Measurements from ENCODE around the gene FBXW4.

FBXW4 gene

DNA sequence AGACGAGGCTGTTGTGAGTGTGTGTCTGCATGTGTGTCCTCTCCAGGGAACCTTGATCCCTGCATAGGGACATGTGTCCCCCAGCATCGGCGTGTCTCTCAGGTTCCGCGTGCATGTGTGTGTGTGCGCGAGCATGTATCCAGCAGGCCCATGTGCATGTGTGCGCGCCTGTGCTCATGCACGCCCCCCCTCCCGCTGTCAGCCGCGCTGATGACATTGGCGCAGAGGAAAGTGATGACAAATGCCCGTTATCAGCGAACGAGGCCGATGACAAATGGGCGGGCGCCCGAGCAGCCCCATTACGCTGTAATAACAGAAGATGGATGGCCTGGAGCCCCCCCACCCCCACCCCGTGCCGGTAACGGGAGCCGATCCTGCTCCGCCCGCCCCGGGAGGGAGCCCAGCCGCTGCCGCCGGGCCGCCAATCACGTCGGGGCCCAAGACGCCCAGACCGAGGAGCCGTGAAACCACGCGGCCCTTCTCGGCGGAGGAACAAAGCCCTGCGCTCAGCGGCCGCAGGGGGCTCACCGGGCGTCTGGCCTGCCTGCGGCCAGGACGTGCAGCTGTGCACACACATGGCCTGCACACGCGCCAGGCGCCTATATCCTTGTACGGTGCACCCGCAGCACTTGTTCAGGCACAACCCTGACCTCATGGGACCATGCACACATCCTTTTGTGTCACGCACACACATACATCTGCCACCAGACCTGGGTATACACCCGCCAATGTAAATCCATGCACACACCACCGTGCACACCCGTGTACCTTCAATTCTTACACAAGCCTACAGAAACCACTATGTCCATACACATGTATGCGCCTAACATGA, 128.4 kb downstream of the FBXW4 start:
- DNase-seq (ENCODE audit: low read depth, low spot score): no peak

DNA sequence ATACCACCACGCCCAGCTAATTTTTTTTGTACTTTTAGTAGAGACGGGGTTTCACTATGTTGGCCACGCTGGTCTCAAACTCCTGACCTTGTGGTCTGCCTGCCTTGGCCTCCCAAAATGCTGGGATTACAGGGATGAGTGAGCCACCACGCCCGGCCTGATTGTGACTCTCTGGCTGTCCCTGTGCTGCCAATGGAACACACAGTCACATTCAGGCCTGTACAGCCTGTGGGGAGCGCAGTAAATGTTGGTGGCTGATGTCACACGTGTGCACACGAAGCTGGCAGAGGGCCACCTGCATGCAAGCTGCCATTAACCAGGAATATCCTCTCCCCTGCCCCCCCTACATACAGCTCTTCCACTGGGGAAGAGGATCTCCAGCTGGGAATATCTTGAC, 129.0 kb downstream of the FBXW4 start:
- no peak for DNase-seq (ENCODE audit: low read depth, low spot score)

DNA sequence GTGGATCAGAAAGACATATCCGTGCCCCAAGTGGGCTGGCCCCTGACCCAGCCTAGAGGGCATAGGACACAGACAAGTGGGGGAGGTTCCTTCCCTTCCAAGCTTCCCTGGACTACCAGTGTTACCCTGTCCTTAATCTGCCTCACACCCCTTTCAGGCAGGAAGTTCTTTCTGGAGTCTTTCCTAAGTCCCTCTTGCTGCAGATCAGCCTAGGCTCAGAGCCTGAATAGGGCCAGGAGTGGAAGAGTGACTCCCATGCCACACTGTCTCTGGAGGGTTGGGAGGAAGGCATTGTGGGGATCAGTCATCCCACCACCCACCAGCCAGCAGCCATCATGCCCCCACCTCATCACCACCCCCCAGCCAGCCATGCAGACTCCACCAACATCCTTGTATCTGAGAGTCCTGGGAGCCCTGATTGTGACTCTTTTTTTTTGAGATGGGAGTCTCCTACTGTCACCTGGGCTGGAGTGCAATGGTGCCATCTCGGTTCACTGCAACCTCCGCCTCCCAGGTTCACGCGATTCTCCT, 129.5 kb downstream of the FBXW4 start:
- no peak for DNase-seq (ENCODE audit: low read depth, low spot score)

DNA sequence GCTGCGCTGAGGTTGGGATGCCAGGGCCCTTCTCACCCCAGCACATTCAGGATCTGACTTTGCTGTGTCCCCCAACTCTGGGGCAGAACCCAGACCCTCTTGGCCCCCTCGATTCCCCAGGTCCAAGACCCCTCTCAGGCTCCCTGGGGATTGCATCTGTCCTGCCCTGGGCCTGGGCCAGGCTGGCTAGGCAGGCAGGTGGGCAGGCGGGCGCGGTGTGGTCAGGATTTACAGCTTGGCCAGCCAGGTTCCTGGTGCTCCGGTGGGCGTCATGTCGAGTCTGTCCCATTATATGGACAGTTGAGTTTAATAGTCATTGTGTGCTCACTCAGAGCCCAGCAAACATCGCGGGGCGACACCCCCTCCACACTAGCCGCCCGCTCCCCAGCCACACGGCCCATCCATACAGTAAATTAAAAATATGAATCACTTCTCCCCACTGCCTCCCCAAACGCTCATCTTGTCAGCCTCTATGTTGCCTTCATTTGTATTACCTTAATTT, 130.4 kb downstream of the FBXW4 start:
- DNase-seq (ENCODE audit: low read depth, low spot score): no peak

DNA sequence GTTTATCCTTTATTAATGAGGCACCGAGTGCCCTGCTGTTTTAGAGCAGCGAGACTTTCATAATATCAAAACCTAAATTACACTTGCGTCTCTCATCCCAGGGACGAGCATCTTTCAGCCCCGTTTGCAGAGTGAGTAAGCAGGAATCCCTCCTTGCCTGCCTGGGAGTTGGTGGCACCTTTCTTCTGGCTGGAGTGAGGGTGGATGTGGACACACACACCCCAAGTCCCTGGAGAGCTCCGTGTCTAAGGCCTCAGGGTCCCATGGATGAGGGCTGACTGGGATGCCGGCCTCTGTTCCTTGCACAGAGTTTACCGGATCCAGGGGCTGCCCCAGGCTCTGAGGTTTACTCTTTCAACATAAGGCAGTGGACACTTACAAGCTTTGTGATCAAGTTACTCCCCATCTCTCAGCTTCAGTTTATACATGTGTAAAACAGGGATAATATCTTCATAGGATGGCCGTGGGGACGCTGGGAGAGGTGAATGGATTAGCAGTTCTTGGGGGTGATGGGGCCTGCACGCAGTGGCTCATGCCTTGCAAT, 131.4 kb downstream of the FBXW4 start:
- DNase-seq (ENCODE audit: low read depth, low spot score): no peak

DNA sequence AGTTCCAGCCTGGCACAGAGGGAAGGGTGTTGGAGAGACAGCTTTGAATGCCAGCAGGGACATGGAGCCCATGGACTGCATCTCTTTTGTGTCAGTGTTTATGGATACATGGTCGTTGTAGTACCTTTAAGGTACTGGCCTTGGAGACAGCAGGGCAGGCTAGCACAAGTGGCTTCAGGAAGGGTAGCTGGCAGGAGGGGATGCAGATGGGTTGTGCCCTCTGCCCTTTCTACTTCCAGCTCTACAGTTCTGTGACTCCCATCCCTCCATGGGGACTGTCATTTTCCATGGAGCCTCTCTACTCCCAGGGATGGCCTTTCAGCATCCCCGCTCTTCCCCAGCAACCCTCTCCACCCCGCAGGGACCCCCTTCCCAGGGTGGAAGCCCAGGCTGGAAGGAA, 132.0 kb downstream of the FBXW4 start:
- no peak for DNase-seq (ENCODE audit: low read depth, low spot score)

DNA sequence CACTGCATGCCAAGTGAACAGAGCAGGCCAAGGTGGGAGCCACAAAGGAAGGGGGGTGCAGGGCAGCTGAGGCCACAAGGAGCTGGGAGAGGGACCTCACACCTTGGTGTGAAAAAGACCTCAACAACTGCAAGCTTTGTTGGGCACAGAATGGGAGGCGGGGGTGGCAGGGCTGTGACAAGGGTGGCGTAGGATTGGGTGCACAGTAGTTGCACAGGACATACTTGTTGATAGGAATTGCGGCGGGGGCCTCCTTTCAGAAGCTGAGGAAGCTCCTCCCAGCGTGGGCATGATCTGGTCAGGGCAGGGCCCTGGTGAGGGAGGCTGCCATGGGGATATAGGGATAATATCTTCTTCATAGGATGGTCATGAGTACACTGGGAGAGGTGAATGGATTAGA, 132.7 kb downstream of the FBXW4 start:
- DNase-seq (ENCODE audit: low read depth, low spot score): no peak

DNA sequence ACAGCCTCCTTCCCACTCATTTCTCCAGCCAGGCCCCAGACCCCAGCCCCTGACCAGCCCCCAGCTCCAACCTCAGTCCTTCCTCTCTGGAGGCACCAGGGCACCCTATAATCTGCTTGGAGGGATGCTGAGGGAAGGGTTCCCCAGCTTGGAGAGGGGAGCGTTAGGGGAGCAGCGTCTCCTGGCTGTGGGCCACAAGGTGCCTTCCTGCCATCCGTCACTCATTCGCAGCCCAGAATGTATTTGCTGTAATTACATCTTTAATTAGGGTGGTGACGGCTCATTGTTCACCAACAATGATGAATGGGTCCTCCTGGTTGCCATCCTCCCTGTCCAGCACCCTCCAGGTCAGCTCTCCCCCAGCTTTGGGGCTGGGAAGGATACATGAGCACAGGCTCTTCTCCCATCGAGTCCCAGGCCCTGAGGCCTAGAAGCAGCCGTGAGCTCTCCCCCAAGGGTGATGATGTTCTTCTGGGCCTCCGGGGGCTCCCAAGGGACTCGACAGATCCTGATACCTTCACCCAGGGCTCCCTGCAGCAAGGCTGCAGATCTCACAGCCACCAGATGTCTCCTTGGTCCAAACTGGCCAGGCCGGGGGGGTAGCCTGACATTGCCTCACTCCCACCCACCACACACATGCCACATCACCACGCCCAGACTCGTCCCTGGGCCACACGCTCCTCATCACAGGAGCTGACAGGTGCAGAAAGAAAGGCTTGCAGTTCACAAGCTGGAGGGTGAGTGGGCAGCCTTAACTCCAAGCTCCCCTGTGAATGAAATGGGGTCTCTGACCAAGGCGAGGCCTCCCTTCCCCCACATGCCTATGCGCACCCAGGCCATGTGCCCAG, 133.7 kb downstream of the FBXW4 start:
- DNase-seq (ENCODE audit: low read depth, low spot score): no peak

Data from iPS DF 19.7 (cell line).